Measurements from ENCODE around the gene TTLL4. TPM values are rescaled to one million over a fixed set of nuclear protein-coding genes. Genes with fewer than 3 reads are reported as not detected.

The TTLL4 gene
- polyA plus RNA-seq, 1 of the 3 experiments (the other 2 are of a cell fraction), result 15.6 TPM

DNA sequence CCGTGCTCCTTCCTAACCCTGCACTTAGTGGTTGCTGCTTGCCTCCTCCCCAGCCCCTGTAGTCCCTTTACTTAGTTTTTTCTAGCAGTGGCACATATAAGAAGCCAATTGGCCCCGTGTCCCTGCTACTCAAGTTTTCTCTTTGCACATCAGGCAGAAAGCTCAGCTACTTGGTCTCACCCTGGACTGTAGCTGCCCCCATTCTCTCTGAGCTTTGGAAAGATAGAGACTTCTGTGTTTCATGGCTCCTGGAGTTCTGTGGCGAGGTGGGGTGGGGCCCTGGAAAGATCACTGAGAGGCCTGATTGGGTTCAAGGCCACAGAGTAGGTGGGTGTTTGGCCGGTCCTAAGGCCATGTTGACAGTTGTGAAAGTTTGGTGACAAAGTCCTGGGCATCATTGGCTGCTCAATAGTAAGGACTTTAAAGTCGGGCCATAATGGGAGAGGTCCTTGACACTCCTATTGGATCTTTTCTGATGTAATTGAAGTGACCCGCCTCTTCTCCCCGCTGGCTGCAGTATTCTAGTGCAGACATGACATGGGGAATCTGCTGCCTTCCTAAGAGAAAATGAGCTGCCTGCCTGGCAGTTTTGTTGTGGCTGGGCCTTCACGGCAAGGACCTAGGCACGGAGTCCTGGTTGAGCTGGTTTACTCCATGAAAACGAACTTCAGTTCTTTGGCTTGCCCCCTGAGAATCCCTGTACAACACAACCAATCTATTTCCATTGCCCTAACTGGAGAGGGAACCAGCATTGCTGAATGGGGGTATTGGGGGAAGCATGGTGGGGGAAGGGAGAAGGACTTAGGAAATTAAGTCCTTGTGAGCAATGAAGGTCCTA is 45.2 kb downstream of the TTLL4 start:
- H3K9me2 ChIP-seq, result no peaks in the 10 kb centered on the region
- TF ChIP-seq MEF2A (IDR thresholded peaks at IDR 0.05; ENCODE audit: borderline replicate concordance, low read depth) (no peak), ELF1 (IDR thresholded peaks at IDR 0.05) (no peak), SIN3A (IDR thresholded peaks at IDR 0.05; ENCODE audit: borderline replicate concordance, low read depth, low read length) (no peak), FOXM1 (IDR thresholded peaks at IDR 0.05; ENCODE audit: low read depth) (no peak), CTCF (IDR thresholded peaks at IDR 0.05) (no peak), USF2 (IDR thresholded peaks at IDR 0.05; ENCODE audit: borderline replicate concordance, low read depth, low read length) (no peak), PBX3 (IDR thresholded peaks at IDR 0.05) (no peak), GATA2 (CRISPR knock-in tag; IDR thresholded peaks at IDR 0.05) (no peak), YY1 (IDR thresholded peaks at IDR 0.05; ENCODE audit: low read depth) (no peak), TCF12 (IDR thresholded peaks at IDR 0.05) (no peak), MAX (IDR thresholded peaks at IDR 0.05; ENCODE audit: low read depth) (no peak), CHD2 (IDR thresholded peaks at IDR 0.05; ENCODE audit: low read length, partially characterized antibody) (no peak), FOXJ3 (CRISPR knock-in tag; IDR thresholded peaks at IDR 0.05) (no peak), TEAD4 (IDR thresholded peaks at IDR 0.05; ENCODE audit: borderline replicate concordance, insufficient read depth) (no peak), FOSL2 (IDR thresholded peaks at IDR 0.05; ENCODE audit: borderline replicate concordance, low read depth) (no peak)
- TF ChIP-seq, protein P1, sequence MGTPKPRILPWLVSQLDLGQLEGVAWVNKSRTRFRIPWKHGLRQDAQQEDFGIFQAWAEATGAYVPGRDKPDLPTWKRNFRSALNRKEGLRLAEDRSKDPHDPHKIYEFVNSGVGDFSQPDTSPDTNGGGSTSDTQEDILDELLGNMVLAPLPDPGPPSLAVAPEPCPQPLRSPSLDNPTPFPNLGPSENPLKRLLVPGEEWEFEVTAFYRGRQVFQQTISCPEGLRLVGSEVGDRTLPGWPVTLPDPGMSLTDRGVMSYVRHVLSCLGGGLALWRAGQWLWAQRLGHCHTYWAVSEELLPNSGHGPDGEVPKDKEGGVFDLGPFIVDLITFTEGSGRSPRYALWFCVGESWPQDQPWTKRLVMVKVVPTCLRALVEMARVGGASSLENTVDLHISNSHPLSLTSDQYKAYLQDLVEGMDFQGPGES (IDR thresholded peaks at IDR 0.05; ENCODE audit: low read depth, low read length), result no peak
- DNase-seq, result no peak
- 96% methylated on average over 10 of the region's 10 CpGs for WGBS (ENCODE audit: low lambda C conversion rate)
- no peaks in the 10 kb centered on the region for H4K20me1 ChIP-seq (ENCODE audit: insufficient read depth)
- CTCF ChIA-PET, result no interaction called here
- no peaks in the 10 kb centered on the region for H3K9me3 ChIP-seq
- no peaks in the 10 kb centered on the region for H3K4me1 ChIP-seq (ENCODE audit: control insufficient read depth in 1 of 2, insufficient read depth in 2 of 2, low read depth in 1 of 2, low read length in 1 of 2)
- H3K27me3 ChIP-seq (ENCODE audit: insufficient read depth), result no peaks in the 10 kb centered on the region
- no peak overlapping the region for H3K9ac ChIP-seq
- no peak overlapping the region for H3K4me3 ChIP-seq (ENCODE audit: low read depth in 2 of 2, low read length in 1 of 2)
- H2AFZ ChIP-seq (ENCODE audit: low read depth), result no peak overlapping the region
- no peak overlapping the region for H3K27ac ChIP-seq (ENCODE audit: low read depth in 2 of 2, low read length in 1 of 2)
- H3K79me2 ChIP-seq (ENCODE audit: insufficient read depth), result no peaks in the 10 kb centered on the region
- no peaks in the 10 kb centered on the region for H3F3A ChIP-seq (replicated peaks; ENCODE audit: insufficient read depth)
- H3K36me3 ChIP-seq (replicated peaks in 1 of 2; ENCODE audit: control insufficient read depth in 1 of 2, insufficient read depth in 2 of 2, low read length in 1 of 2), result peaks cover 20 to 50% of the 10 kb centered on the region in 2 experiments
- H3K4me2 ChIP-seq, result no peak overlapping the region
- POLR2A ChIA-PET, result no interaction called here

All from SK-N-SH (cell line).